ENCODE data around the gene SMIM21.

GRCh38 chr18:75455249-75456198 lies 28.0 kb upstream of the SMIM21 start:
- TF ChIP-seq, protein P1, sequence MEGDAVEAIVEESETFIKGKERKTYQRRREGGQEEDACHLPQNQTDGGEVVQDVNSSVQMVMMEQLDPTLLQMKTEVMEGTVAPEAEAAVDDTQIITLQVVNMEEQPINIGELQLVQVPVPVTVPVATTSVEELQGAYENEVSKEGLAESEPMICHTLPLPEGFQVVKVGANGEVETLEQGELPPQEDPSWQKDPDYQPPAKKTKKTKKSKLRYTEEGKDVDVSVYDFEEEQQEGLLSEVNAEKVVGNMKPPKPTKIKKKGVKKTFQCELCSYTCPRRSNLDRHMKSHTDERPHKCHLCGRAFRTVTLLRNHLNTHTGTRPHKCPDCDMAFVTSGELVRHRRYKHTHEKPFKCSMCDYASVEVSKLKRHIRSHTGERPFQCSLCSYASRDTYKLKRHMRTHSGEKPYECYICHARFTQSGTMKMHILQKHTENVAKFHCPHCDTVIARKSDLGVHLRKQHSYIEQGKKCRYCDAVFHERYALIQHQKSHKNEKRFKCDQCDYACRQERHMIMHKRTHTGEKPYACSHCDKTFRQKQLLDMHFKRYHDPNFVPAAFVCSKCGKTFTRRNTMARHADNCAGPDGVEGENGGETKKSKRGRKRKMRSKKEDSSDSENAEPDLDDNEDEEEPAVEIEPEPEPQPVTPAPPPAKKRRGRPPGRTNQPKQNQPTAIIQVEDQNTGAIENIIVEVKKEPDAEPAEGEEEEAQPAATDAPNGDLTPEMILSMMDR (IDR thresholded peaks at IDR 0.05): no peak
- TF ChIP-seq POLR2A (IDR thresholded peaks at IDR 0.05): no peak
